ES-I3 (cell line): ENCODE data around the gene DDHD1.

Experiments
- H3K36me3 ChIP-seq: 2 replicates; pipeline ENCODE4 v1.6.1; 2013; ENCODE audit warnings: mild to moderate bottlenecking, low read length, control low read depth, moderate library complexity; ENCODE audit not compliant: insufficient read depth
- H3K4me1 ChIP-seq: 2 replicates; pipeline ENCODE4 v1.6.1; 2013; ENCODE audit warnings: mild to moderate bottlenecking, control low read depth, low read length; ENCODE audit not compliant: insufficient read depth
- H3K9ac ChIP-seq: 2 replicates; pipeline ENCODE4 v1.6.1; 2013; ENCODE audit warnings: low read depth, mild to moderate bottlenecking, low read length, moderate library complexity
- H3K9me3 ChIP-seq: 2 replicates; pipeline ENCODE4 v1.6.1; 2013; ENCODE audit warnings: mild to moderate bottlenecking, low read length, moderate library complexity; ENCODE audit not compliant: control insufficient read depth, insufficient read depth

DDHD1 gene

DNA sequence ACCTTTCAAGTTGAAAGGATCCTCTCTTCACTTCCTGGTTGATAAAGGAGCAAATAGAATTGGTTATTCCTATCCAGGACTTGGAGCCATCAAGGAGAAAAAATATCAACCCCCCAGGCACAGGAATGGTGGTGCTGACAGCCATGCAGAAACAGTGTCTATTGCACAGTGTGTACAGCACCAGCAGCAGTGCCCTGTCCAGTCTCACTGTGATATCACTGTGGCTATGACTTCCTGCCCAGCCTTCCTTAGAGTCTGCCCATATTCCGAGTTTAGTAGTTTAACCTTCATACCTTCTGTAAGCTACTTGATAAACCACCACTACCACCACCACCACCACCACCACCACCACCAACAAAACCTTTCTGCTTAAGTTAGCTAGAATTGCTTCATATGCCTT lies 157.1 kb downstream of the DDHD1 start:
- H3K36me3 ChIP-seq: no peaks in the 10 kb centered on the region
- no peaks in the 10 kb centered on the region for H3K4me1 ChIP-seq
- H3K9ac ChIP-seq: no peak overlapping the region
- no peaks in the 10 kb centered on the region for H3K9me3 ChIP-seq

DNA sequence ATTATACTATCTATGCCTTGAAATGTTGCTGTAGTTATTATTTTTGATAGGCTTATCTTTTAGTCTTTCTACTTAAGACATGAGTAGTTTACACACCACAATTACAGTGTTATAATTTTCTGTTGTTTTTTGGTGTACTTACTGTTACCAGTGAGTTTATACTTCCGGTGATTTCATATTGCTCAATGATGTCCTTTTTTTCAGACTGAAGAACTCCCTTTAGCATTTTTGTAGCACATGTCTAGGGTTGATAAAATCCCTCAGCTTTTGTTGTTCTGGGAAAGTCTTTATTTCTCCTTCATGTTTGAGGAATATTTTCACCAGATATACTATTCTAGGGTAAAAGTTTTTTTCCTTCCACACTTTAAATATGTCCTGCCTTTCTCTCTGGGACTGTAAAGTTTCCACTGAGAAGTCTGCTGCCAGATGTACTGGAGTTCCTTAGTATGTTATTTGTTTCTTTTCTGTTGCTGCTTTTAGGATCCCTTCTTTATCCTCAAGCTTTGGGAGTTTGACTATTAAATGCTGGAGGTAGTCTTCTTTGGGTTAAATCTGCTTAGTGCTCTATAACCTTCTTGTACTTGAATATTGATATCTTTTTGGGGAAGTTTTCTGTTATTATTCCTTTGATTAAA lies 160.8 kb downstream of the DDHD1 start:
- Histone ChIP-seq H3K4me1 (no peaks in the 10 kb centered on the region), H3K9me3 (no peaks in the 10 kb centered on the region), H3K9ac (no peak overlapping the region), H3K36me3 (no peaks in the 10 kb centered on the region)

DNA sequence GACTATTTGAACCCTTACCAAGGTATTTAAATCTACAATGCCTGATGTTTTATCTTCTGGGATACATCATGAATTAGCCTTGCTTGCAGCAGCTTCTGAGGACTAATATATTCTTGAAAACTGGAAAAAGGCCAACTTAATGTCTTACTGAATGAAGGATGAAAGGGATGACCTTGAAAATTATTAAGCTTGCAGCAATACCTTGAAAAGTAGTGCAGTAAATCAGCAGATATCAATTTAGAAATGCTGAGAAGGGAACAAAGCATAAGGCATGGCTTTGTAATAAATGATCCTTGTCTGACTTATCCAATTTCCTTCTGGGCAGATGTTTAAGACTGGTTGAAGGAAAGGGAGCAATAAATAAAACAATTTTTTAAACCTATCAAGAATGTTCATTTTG lies 165.0 kb downstream of the DDHD1 start:
- H3K36me3 ChIP-seq: no peaks in the 10 kb centered on the region
- no peak overlapping the region for H3K9ac ChIP-seq
- no peaks in the 10 kb centered on the region for H3K4me1 ChIP-seq
- H3K9me3 ChIP-seq: no peaks in the 10 kb centered on the region

DNA sequence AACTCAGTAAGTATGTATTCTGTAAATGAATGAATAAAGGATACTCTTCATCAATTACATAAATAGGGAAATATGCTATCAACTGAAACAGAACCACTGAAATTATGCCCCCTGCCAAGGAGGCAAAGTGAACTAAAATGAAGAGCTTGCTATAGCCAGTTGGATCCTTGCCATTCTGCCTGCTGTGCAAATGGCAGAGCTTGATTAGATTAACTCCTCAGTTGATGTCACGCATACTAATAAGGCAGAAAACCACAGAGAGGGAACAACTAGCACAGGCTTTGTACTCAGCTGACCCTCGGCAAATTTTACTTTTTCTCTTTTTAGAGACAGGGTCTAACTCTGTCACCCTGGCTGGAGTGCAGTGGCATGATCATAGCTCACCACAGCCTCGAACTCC lies 165.6 kb downstream of the DDHD1 start:
- Histone ChIP-seq H3K36me3 (no peaks in the 10 kb centered on the region), H3K9me3 (no peaks in the 10 kb centered on the region), H3K9ac (no peak overlapping the region), H3K4me1 (no peaks in the 10 kb centered on the region)

DNA sequence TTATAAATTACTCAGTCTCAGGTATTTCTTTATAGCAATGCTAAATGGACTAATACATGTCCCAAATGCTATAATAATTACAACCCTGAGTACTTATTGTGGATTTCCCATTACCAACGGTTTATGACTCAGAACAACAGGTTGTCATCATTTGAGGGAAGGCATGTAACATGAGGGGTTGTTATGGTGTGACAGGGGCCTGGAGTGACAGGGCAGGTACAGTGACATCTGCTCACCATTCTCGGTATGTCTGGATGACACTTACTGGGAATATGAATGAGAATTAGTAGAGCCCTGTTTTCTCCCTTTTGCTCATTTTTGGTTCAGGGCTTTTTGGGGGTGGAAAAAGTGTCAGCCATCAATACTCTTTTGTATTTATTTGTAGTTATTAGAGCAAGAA lies 166.1 kb downstream of the DDHD1 start:
- no peak overlapping the region for H3K9ac ChIP-seq

More for the DNA sequence above, 166.1 kb downstream of the DDHD1 start:
- Histone ChIP-seq H3K9me3 (no peaks in the 10 kb centered on the region), H3K36me3 (no peaks in the 10 kb centered on the region), H3K4me1 (no peaks in the 10 kb centered on the region)
